Glomerular visceral epithelial cell (primary cell): Measurements from ENCODE around the gene EIF3CL.
"Not testable (repeated sequence)": the region's sequence is repeated elsewhere in the genome, so short reads cannot be mapped to it uniquely, and the experiment has no call there.

Experiments
- DNase-seq: peaks from one replicate; pipeline ENCODE4 v3.0.0-alpha.2; 2016; ENCODE audit errors: extremely low spot score

The EIF3CL gene, protein sequence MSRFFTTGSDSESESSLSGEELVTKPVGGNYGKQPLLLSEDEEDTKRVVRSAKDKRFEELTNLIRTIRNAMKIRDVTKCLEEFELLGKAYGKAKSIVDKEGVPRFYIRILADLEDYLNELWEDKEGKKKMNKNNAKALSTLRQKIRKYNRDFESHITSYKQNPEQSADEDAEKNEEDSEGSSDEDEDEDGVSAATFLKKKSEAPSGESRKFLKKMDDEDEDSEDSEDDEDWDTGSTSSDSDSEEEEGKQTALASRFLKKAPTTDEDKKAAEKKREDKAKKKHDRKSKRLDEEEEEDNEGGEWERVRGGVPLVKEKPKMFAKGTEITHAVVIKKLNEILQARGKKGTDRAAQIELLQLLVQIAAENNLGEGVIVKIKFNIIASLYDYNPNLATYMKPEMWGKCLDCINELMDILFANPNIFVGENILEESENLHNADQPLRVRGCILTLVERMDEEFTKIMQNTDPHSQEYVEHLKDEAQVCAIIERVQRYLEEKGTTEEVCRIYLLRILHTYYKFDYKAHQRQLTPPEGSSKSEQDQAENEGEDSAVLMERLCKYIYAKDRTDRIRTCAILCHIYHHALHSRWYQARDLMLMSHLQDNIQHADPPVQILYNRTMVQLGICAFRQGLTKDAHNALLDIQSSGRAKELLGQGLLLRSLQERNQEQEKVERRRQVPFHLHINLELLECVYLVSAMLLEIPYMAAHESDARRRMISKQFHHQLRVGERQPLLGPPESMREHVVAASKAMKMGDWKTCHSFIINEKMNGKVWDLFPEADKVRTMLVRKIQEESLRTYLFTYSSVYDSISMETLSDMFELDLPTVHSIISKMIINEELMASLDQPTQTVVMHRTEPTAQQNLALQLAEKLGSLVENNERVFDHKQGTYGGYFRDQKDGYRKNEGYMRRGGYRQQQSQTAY

DNA sequence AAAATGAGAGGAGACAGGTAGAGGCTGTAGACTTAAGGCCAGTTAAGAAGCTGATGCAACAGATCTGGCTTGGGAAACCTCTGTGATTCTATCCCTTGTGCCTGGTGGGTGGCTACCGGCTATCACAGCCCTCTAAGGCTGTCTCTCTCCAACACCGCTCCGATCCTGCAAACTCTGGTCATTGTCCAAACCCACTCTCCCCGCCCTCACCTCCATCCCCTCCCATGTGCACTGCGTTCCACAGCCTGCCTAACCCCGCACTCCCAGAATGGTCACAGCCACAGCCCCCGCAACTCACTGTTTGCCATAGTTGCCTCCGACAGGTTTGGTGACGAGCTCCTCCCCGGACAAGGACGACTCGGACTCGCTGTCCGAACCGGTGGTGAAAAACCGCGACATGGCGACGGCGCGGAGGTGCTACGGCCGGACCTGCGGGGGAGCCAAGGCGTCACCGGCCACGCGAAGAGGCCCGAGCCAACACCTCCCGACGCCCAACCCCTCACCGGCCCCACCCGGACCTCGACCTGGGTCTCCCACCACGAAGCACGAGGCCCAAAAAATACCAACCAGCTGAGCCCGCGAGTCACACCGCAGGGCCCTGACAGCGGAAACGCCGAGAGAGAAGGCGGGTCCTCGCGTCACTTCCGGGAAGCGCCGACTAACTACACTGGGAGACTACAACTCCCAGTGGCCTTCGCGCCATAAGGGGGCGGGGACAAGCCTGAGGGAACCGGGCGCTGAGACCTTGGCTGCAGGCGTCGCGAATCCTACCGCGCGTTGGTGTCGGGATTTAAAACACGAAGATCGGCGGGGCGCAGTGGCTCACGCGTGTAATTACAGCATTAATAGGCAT is at the start of gene EIF3CL:
EIF3CL (minus strand) TSS at position 622 of the 853 bp plus-strand sequence; CDS start at position 399, 223 bp downstream.
- not testable (repeated sequence) for DNase-seq

DNA sequence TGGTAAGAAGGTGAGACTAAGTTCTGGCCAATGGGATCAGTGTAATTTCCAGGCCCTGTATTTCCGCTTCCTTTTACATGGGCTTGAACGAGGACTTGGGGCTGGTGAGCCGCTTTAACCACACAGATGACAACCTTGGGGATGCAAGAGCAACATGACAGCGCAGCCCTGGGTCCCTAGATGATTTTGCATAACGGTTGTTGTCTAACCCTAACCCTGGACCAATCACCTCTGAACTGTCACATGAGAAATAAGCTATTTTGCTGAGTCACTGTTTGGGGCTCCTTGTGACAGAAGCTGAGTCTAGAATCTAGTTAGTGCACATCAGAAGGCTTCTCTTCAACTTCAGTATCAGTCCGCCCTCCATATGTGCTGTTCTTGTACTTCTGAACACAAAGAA is 43.4 kb upstream of the EIF3CL start:
- not testable (repeated sequence) for DNase-seq

DNA sequence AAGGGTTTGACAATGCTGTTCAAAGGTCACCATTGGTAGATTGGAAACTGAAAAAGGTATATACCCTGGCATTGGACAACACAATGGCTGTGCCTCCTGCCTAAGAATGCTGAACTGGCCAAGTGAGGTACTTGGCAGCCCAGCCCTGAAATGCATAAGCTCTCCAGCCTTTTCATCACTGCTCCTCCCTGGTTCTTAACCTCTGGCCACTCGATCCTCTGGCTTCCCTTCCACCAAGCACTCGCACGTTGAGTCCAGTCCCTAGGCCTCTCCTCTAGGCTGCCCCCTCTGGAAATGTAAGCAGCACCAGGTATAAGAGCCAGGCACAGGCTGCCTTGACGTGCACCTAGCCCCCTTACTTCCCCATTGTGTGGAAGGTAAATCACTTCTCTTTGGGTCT is 42.7 kb upstream of the EIF3CL start:
- not testable (repeated sequence) for DNase-seq

DNA sequence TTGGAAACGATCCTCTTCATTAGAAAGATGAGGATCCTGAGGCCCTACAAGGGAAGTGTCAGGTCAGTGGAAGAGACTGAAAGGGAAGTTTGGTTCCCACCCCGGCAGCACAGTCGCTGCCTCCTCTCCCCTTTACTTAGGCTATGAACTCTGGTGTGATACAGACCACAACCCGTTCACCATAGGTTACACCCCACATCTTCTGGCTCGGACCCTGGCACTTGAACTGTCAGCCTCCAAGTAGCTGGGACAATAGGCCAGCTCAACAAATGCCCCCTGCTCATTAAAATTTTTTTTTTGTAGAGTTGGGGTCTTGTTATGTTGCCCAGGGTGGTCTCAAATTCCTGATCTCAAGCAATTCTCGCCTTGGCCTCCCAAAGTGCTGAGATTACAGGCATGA is 40.3 kb upstream of the EIF3CL start:
- not testable (repeated sequence) for DNase-seq

DNA sequence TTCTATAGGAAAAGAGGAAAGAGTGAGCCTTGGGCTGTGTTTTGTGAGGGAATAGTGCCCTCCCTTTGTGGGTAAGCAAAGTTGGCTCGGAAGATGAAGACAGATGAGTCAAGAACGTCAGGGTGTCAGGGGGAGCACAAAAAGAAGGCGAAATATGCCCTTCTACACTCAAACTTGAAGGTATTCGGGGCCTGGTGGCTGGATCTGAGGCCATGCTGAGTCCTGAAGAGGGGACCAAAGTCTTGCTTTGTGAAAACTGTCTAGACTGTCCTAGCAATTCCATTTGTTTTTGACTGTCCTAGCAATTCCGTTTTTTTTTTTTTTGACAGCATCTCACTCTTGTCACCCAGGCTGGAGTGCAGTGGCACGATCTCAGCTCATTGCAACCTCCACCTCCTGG is 35.3 kb upstream of the EIF3CL start:
- DNase-seq: not testable (repeated sequence)

DNA sequence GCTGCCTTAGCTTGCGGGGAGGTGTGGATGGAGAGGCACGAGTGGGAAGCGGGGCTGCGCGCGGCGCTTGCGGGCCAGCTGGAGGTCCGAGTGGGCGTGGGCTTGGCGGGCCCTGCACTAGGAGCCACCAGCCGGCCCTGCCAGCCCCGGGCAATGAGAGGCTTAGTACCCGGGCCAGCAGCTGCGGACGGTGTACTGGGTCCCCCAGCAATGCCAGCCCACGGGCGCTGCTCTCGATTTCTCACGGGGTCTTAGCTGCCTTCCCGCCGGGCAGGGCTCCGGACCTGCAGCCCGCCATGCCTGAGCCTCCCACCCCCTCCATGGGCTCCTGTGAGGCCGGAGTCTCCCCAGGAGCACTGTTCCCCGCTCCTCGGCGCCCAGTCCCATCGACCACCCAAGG is 31.7 kb upstream of the EIF3CL start:
- DNase-seq: not testable (repeated sequence)

DNA sequence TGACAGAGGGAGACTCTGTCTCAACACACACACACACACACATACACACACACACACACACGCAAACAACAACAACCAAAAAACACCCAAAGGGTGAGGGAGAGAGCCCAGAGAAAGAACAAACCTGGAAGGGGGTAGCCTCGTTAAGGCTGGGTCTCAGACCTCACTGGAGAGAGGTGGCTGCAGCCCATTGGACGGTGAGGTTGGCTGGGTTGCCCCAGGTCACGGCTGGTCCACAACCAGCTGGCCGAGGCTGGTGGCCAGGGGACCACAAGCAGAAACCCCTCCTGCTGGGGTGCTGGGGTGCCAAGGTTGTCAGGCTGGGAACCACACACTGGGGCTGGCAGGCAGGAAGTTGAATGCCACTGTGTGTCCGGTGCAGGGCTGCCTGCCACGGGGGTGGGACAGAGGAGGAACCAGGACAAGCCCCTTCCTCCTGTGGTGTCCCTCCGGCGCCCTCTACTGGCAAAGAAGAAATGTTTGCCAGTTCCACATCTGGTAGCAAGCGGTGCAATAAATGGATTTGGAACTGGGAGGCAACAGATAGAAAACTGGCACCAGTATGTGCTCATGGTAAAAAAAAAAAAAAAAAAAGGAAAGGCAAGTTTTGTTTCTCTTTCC is 22.5 kb upstream of the EIF3CL start:
- not testable (repeated sequence) for DNase-seq

DNA sequence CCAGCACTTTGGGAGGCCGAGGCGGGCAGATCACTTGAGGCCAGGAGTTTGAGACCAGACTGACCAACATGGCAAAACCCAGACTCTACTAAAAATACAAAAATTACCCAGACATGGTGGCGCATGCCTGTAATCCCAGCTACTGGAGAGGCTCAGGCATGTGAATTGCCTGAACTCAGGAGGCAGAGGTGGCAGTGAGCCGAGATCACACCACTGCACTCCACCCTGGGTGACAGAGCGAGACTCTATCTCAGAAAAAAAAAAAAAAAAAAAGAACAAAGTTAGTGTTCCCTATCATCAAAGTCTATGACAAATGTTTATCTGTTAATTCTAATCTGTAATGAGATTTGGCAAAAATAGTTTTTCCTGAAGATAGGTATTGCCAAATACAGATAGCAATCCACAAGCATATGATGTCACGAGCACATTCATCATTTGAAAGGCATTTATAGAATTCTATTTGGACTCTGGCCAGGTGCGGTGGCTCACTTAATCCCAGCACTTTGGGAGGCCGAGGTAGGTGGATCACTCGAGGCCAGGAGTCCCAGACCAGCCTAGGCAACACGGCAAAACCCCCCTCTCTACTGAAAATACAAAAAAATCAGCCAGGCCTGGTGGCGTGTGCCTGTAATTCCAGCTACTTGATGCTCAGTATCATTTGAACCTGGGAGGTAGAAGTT is 17.6 kb upstream of the EIF3CL start:
- not testable (repeated sequence) for DNase-seq

DNA sequence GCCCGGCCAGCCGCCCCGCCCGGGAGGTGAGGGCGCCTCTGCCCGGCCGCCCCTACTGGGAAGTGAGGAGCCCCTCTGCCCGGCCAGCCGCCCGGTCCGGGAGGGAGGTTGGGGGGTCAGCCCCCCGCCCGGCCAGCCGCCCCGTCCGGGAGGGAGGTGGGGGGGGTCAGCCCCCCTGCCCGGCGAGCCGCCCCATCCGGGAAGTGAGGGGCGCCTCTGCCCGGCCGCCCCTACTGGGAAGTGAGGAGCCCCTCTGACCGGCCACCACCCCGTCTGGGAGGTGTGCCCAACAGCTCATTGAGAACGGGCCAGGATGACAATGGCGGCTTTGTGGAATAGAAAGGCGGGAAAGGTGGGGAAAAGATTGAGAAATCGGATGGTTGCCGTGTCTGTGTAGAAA is 13.4 kb upstream of the EIF3CL start:
- not testable (repeated sequence) for DNase-seq

DNA sequence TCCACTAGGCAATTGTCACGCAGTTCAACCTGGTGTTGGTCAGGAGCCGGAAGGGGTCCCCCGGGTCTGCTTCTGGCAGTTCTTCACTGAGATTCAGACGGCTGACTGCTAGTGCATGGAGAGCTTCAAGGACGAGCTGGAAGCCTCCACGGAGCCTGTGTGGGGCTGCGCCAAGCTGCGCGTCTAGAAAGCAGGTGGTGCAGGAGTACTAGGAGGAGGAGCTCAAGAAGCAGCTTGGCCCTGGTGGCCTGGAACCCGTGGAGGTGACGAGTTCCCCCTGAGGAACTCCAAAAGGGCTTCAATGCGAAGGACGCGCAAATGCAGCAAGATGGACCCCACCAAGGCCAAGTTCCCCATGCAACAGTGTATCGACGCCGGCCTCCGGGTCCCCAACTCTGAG is 10.9 kb upstream of the EIF3CL start:
- peak; percentile 0 for DNase-seq

DNA sequence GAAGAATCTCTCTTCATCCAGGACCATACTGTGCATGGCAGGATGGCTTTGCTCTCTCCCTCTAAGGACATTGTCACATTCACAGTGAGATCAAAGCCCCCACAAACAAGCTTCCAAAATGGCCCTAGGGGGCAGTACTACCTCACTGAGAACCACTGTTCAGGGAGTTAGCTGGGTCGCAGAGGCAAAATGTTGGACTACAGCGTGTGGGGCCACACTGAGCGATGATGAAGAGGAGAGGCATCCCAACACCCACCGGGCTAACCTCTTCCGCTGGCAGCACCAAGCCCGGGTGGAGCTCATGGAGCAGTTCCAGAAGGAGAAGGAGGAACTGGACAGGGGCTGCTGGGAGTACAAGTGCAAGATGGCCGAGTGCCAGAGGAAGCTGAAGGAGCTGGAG is 9.9 kb upstream of the EIF3CL start:
- not testable (repeated sequence) for DNase-seq

DNA sequence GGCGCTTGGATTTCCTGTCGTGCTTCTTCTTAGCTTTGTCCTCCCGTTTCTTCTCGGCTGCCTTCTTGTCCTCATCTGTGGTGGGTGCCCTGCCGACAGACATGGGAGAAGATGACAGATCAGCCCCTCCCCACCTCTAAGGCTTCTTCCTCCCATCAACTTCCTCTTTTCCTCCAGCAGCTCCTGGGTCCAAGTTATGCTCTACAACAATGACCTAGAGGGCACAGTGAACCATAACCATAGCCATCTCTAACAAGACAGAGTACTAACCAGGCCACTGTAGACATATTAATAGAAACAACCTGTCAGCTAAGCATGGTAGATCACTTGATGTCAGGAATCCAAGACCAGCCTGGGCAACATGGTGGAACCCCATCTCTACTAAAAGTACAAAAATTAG is 11.6 kb downstream of the EIF3CL start:
- DNase-seq: not testable (repeated sequence)

DNA sequence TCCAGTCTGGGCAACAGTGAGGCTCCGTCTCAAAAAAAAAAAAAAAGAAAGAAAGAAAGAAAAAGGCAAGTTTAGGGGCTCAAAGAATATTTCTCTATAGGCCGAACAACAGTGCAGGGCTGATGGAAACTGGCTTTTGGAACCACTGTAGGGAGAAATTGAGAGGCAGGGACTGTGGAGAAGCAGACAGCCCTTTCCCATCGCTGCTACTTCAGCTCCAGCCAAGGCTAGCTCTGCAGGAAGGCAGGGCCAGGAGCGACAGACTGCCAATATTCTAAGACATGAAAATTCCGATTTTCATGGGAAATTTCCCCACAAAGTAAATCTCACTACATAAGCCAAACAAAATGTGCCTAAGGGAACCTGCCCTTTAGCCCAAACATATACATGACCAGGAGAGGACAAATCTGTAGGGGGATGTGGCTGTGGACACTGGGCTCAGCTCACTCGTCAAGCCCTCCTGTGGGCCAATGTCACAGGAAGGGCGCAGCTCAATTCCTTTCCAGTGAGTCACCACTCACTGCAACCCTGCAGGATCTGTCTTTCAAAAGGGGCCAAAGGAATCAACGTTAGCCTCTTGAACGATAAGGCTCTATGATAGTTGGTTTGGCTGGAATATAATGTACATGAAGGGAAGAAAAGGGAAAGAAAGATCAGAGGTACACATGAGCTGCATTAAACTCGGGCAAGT is 21.3 kb downstream of the EIF3CL start:
- not testable (repeated sequence) for DNase-seq

DNA sequence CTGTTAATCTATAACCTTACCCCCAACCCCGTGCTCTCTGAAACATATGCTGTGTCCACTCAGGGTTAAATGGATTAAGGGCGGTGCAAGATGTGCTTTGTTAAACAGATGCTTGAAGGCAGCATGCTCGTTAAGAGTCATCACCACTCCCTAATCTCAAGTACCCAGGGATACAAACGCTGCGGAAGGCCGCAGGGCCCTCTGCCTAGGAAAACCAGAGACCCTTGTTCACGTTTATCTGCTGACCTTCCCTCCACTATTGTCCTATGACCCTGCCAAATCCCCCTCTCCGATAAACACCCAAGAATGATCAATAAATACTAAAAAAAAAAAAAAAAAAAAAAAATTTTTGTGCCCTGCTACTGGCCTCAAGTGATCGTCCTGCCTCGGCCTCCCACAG is 25.8 kb downstream of the EIF3CL start:
- DNase-seq: not testable (repeated sequence)

DNA sequence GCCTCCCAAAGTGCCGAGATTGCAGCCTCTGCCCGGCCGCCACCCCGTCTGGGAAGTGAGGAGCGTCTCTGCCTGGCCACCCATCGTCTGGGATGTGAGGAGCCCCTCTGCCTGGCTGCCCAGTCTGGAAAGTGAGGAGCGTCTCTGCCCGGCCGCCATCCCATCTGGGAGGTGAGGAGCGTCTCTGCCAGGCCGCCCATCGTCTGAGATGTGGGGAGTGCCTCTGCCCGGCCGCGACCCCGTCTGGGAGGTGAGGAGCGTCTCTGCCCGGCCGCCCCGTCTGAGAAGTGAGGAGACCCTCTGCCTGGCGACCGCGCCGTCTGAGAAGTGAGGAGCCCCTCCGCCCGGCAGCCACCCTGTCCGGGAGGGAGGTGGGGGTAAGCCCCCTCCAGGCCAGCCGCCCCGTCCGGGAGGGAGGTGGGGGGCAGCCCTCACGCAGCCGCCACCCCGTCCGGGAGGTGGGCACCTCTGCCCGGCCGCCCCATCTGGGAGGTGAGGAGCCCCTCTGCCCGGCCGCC is 26.5 kb downstream of the EIF3CL start:
- not testable (repeated sequence) for DNase-seq

DNA sequence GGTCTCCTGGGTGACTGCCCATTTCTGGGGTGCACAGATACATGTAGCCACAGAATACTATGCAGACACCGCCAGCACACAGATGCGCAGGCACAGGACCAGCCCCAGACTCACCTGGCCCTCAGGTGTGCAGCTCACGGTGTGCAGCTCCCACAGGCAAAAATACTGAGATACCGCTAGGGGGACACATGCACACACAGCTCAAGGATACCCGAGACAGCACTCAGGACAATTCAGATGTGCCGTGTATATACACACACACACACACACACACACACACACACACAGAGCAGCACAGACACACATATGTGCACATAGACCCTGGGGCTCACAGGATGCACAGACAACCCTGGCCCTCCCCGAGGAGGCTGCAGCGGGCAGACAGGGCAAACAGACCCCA is 28.5 kb downstream of the EIF3CL start:
- not testable (repeated sequence) for DNase-seq

DNA sequence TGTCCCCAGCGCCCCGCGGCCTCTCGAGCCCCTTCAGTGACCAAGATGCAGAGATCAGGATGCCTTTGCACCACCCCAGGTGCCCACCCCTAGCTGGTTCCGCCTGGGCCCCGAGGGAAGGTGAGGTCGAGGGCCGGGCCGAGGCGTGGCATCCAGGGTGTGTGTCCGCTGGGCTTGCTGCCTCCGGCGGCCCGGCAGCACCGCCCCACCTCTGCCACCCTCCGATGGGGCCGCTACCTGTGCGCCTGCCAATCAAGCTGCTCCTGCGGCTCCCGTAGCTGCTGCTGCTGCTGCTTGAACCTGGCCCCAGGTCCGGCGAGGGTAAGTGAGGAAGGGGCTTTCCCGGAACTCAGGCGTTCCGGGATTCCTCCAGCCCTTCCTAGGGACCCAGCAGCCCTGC is 29.4 kb downstream of the EIF3CL start:
- not testable (repeated sequence) for DNase-seq

DNA sequence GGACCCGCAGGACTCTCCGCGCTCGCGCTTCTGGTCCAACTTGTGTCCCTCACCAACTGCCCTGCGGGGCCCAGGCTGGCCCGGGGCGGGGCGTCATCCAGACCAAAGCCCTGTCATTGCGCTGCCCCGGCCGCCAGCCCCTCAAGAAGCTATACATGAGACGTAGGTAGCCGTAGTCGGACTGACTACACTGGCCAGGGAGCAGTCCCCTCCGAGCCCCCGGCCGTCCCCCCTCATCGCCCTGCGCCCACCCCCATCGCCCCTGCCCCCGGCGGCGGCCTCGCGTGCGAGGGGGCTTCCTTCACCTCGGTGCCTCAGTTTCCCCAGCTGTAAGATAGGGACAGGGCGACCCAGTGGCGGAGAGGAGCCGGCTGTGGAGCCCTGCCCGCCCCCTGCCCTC is 35.7 kb downstream of the EIF3CL start:
- DNase-seq: not testable (repeated sequence)

DNA sequence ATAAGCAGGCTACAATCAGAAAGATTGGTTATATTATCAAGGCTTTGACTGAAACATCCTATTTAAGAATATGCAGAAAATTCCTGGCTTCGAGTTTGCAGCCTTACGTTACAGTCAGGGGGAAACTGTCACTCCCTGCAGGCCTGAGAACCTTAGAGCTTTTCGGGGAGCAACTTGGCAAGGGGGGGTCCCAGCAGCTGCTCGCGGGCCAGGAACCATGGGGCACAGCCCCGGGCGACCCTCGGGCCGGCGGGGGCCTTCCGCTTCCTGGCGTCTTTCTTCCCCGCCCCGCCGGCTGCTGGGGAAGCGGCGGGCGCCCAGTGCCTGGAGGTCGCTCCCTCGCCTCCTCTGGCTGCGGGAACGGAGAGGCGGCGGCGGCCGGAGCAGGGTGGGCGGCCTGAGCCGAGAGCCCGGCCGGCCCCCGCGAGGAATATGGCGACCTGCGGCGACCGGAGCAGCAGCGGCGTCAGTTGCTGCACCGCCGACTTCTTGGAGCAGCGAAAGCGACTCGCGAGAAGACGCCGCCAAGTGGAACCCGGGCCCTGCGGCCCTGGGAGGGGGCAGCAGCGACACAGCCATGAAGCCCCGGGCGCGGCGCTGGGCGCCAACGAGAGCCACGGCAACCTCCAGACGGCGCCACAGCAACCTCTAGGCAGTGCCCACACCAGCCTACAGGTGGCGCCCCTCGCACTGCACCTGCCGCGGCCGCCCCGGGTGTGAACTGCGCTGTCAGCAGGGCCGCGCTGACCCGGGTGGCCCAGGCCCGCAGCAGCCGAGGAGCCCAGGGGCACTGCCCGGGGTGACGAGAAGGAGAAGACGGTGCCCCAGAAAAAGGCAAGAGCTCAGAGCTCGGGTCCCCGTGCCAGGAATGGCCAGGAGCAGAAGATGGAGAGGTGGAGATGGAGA is 39.1 kb downstream of the EIF3CL start:
- not testable (repeated sequence) for DNase-seq
